Thyroid gland (tissue), 4 donors: ENCODE data around the gene FAM124B.

Experiments used
- POLR2A ChIP-seq, 2 donors: fragments of 450-650 bp; IDR thresholded peaks; one replicate each; pipeline ENCODE4 v1.6.1; 2017; ENCODE audit warnings: antibody characterized with exemption in 2 of 2, mild to moderate bottlenecking in 2 of 2, moderate library complexity in 1 of 2
- TF ChIP-seq, protein P1 (sequence below), 6 experiments: fragments of 200-600 bp in 3 of 6; fragments of 450-650 bp in 3 of 6; sonication (generic) in 3 of 6; IDR thresholded peaks; one replicate each; pipeline ENCODE4 v1.5.1; 2016 to 2019; ENCODE audit warnings: antibody characterized with exemption in 6 of 6, mild to moderate bottlenecking in 2 of 6, inconsistent platforms in 1 of 6, moderate library complexity in 1 of 6

DNA sequence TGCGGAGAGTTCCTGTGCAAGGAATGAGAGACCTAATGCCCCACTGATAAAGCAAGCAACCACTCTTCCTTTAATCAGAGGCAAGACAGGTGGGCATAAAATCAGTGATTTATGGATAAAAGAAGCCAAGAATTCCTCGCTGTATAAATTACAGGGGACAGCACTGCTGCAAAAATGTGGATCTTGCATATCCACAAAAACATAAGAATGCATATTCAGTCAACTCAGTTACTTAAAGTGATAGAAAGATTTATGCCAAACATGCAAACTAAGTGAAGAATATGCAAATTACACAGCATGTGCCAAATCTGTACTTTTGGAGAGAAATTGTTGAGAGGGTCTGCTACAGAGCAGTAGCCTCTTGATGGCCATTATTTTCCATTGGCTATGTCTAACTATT lies 67.2 kb downstream of the FAM124B start:
- TF ChIP-seq, protein P1, sequence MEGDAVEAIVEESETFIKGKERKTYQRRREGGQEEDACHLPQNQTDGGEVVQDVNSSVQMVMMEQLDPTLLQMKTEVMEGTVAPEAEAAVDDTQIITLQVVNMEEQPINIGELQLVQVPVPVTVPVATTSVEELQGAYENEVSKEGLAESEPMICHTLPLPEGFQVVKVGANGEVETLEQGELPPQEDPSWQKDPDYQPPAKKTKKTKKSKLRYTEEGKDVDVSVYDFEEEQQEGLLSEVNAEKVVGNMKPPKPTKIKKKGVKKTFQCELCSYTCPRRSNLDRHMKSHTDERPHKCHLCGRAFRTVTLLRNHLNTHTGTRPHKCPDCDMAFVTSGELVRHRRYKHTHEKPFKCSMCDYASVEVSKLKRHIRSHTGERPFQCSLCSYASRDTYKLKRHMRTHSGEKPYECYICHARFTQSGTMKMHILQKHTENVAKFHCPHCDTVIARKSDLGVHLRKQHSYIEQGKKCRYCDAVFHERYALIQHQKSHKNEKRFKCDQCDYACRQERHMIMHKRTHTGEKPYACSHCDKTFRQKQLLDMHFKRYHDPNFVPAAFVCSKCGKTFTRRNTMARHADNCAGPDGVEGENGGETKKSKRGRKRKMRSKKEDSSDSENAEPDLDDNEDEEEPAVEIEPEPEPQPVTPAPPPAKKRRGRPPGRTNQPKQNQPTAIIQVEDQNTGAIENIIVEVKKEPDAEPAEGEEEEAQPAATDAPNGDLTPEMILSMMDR (IDR thresholded peaks at IDR 0.05): no peak
- no peak for TF ChIP-seq POLR2A (IDR thresholded peaks at IDR 0.05)
